ENCODE measurements around the gene FNDC3B. TPM values are rescaled to one million over a fixed set of nuclear protein-coding genes. Genes with fewer than 3 reads are reported as not detected.
"Not testable (repeated sequence)": the region's sequence is repeated elsewhere in the genome, so short reads cannot be mapped to it uniquely, and the experiment has no call there.

FNDC3B gene
- total RNA-seq, 1 donor from 2014 or later = 160 TPM

- Histone ChIP-seq H3K27ac (no peak overlapping the region), H3K9me3 (no peaks in the 10 kb centered on the region), H3K4me3 (no peak overlapping the region), H3K4me1 (no peaks in the 10 kb centered on the region), H3K36me3 (peaks cover 64% of the 10 kb centered on the region), H3K27me3 (no peaks in the 10 kb centered on the region)
- ATAC-seq (no peak), DNase-seq (no peak)
- no peak for TF ChIP-seq CTCF (IDR thresholded peaks at IDR 0.05)
- intact Hi-C loops (cut with DNase I) = no loop called here
Observed at GRCh38 chr3:172362583-172362982, 323.2 kb downstream of the FNDC3B start.

GRCh38 chr3:172364374-172365027 lies 325.1 kb downstream of the FNDC3B start:
- no peaks in the 10 kb centered on the region for H3K9me3 ChIP-seq
- DNase-seq (no peak), ATAC-seq (no peak)
- no peaks in the 10 kb centered on the region for H3K4me1 ChIP-seq
- H3K27me3 ChIP-seq = no peaks in the 10 kb centered on the region
- H3K27ac ChIP-seq = no peak overlapping the region
- peaks cover 73% of the 10 kb centered on the region for H3K36me3 ChIP-seq
- TF ChIP-seq CTCF (IDR thresholded peaks at IDR 0.05) = no peak
- intact Hi-C loops (cut with DNase I) = no loop called here
- no peak overlapping the region for H3K4me3 ChIP-seq

- no peak for TF ChIP-seq CTCF (IDR thresholded peaks at IDR 0.05)
- Histone ChIP-seq H3K27me3 (no peaks in the 10 kb centered on the region), H3K4me1 (no peaks in the 10 kb centered on the region), H3K36me3 (peaks cover 75% of the 10 kb centered on the region), H3K4me3 (no peak overlapping the region), H3K9me3 (no peaks in the 10 kb centered on the region), H3K27ac (no peak overlapping the region)
- intact Hi-C loops (cut with DNase I) = no loop called here
- ATAC-seq (no peak), DNase-seq (no peak)
Observed at GRCh38 chr3:172365028-172365567, 325.7 kb downstream of the FNDC3B start.

- intact Hi-C loops (cut with DNase I) = no loop called here
- TF ChIP-seq CTCF (IDR thresholded peaks at IDR 0.05) = no peak
- DNase-seq (no peak), ATAC-seq (no peak)
- no peaks in the 10 kb centered on the region for H3K27me3 ChIP-seq
- H3K27ac ChIP-seq = no peak overlapping the region
- H3K36me3 ChIP-seq = peaks cover 73% of the 10 kb centered on the region
- H3K4me3 ChIP-seq = no peak overlapping the region
- H3K4me1 ChIP-seq = no peaks in the 10 kb centered on the region
- H3K9me3 ChIP-seq = no peaks in the 10 kb centered on the region
Observed at GRCh38 chr3:172367205-172368105, 328.1 kb downstream of the FNDC3B start.

- H3K9me3 ChIP-seq; H3K27me3 ChIP-seq; DNase-seq; H3K4me3 ChIP-seq; H3K4me1 ChIP-seq; H3K27ac ChIP-seq; intact Hi-C loops (cut with DNase I); ATAC-seq: not testable (repeated sequence)
- H3K36me3 ChIP-seq = peaks cover 68% of the 10 kb centered on the region
Observed at GRCh38 chr3:172368556-172368955, 329.2 kb downstream of the FNDC3B start.

Data from upper lobe of right lung (tissue), 1 donor.